GM18951 (cell line): ENCODE data around the gene PYGM.

Source experiments
- POLR2A ChIP-seq: IDR thresholded peaks from 4 replicates; pipeline ENCODE4 v1.6.1; 2011; ENCODE audit warnings: mild to moderate bottlenecking; ENCODE audit not compliant: insufficient read length, insufficient read depth; ENCODE audit errors: extremely low read depth
- in situ Hi-C: fragments of 300-500 bp; cut with MboI; formaldehyde crosslinking; loops from one replicate; pipeline ENCODE4 v1.12.0; 2022; ENCODE audit warnings: low sequenced_read_pairs, mixed read lengths, inconsistent platforms; ENCODE audit not compliant: unreplicated experiment

PYGM gene

GRCh38 chr11:64796757-64797541 is 37.2 kb upstream of the PYGM start:
- in situ Hi-C loops, result no loop called here
- no peak for TF ChIP-seq POLR2A

- TF ChIP-seq POLR2A, result no peak
- in situ Hi-C loops, result no loop called here
Measured at GRCh38 chr11:64796047-64796756, 36.4 kb upstream of the PYGM start.

- TF ChIP-seq POLR2A, result no peak
- in situ Hi-C loops, result no loop called here
Measured at GRCh38 chr11:64794526-64794925, 34.8 kb upstream of the PYGM start.

DNA sequence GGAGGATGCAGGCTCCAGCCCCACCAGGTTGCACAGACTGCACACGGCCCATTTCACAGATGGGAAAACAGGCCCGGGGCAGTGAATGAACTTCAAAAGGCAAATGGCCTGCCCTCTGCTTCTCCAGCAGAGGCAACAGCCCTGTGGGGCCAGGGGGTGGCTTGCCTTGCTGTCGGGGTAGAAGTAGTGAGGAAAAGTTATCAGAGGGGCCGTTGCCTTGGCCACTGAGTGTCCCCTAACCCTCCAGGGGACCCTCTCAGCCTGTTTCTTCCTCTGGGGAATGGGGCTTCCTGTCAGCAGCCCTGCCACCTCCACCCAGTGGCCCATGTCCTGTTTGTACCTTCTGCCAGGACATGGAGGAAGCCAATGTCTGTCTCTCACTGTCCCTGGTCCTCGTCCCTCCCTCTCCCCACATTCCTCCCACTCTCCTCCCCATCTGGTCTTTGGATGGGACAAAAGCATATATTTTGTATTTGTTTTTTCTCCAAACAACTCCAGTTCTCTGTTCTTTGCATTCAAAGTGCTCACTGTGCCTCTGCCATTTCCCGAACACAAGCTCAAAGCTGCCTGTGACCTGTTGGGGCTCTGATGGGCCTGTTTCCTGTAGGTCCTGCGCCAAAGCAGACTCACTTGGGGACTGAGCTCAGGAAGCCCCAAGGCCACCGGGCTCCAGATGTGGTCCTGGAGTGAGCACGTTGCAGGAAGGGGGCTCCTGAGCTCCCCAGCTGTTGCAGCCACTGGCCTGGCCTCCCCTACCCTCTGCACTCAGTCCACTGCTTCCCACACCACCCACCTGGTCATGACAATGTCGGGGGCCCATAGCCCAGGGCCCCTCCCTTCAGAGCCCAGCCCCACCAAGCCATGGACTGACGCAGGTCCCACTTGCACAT is 33.7 kb upstream of the PYGM start:
- in situ Hi-C loops, result no loop called here
- TF ChIP-seq POLR2A, result no peak

DNA sequence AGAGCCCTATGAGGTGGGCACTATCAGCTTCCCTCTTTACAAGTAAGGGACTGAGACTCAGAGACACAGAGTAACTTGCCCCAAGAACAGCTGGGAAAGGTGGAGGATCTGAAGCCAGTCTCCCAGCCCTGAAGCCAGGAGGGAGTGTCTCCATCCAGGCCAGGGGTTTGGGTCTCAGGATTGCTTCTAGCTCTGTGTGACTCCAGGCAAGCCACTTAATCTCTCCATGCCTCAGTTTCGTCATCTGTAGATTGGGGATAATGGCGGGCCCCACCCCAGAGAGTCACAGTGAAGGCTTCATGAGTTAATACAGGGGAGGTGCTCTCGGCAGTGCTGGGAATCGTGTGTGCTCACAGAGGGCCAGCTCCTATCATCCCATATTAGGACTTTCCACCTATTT is 32.7 kb upstream of the PYGM start:
- in situ Hi-C loops, result no loop called here
- TF ChIP-seq POLR2A, result no peak

DNA sequence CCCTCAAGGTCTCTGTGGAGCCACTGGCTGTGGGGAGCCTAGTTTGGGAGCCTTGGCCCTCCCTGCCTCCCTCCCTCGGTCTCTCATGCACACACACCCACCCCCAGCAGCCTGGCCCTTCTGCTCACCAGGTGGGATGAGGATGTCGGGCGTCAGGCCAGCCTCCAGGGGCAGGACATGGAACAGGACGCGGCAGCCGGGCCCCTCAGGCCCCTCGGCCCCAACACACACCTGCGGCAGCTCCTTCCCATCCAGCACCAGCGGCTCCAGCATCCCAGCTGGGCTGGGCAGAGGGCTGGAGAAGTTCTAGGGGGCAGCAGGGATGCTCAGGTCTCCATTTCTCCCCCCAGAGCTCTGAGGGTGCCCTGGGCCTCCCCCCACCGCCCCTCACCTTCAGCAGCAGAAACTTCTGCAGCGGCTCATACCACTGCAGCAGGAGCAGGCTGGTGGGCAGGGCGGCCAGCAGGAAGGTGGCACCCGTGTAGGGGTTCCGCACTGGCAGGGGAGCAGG is 32.1 kb upstream of the PYGM start:
- in situ Hi-C loops, result no loop called here
- no peak for TF ChIP-seq POLR2A

GRCh38 chr11:64790205-64791095 is 30.7 kb upstream of the PYGM start:
- in situ Hi-C loops, result no loop called here

DNA sequence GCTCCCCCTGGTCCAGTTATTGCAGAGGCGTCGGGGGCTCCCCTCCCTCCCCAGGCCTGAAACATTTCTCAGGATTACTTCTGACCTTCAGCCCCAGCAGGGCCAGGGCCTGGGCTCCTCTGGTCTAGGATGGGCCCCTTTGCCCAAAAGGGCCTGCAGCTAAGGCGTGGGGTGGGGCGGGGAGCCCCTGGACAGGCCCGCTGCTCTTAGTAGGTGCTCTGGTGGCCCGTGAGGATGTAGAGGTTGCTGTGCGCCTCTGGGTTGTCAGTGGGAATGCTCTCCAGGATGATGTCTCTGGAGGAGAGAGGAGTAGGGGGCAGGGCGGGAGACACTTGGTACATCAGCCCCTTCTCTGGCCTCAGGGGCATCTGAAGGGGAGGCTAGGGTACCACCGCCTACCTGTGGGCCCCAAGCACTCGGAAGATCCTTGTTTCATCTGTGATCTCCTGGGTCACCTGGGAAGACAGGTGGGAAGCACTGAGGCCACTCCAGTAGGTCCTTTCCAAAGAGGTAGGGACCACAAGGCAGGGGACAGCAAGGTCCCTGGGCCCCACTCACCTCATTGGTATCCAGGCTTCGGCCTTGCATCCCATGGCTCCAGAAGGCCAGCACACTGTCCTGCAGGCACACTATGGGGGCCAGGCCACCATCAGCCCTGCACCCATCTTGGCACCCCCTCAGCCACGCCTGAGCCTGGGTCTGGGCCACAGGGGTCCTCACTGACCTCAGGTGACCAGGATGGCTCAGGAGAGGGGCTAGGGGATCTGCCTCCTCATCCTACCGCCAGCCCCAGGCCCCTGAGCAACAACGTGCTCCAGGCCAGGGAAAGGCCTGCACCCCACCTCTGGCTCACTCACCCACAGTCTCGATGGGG is 29.8 kb upstream of the PYGM start:
- in situ Hi-C loops, result no loop called here

More at GRCh38 chr11:64790205-64791095, 30.7 kb upstream of the PYGM start:
- no peak for TF ChIP-seq POLR2A

DNA sequence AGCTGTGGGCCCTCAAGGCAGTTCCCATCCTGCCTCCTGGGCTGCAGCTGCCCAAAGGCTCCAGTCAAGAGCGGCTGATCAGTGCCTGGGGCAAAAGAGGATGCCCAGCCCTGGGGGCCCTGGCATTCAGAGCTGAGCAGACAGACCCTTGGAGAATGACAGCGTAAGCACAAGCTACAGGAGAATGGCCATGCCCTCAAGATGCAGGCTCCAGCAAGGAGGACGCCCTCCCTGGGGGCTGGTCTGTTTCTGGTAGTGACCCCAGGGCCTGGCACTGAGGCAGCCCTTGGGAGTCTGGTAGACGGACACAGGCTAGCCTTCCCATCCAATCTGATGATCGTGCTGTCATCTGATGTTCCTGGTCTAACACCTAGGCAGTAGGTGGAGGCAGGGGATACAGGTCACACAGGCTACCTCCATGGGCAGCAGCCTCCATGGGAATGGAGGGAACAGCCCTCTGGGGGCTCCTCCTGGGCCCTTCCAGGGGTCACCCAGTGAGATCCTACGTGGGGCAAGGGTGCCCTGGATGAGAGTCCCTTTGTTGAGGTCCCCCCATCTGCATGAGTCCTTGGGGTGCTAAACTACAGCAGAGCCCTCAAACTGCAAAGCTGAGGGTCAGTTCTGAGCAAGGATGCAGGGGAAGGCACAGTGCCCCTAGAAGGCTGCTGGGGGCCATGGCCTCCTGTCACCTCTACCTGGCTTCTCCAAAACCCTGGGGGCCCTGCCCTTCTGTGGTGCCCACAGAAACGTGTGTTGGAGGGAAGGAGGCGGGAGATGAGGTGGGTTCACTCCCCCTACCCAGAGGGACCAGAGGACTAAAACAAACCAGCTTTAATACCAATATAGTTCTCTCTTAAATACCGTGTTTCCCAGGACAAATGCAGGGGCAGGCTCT is 28.8 kb upstream of the PYGM start:
- in situ Hi-C loops, result no loop called here
- TF ChIP-seq POLR2A, result no peak

More for the DNA sequence above, 29.8 kb upstream of the PYGM start:
- no peak for TF ChIP-seq POLR2A

GRCh38 chr11:64787526-64788320 is 27.9 kb upstream of the PYGM start:
- in situ Hi-C loops, result no loop called here
- TF ChIP-seq POLR2A, result no peak
